Measurements from ENCODE around the gene COX5B.

DNA sequence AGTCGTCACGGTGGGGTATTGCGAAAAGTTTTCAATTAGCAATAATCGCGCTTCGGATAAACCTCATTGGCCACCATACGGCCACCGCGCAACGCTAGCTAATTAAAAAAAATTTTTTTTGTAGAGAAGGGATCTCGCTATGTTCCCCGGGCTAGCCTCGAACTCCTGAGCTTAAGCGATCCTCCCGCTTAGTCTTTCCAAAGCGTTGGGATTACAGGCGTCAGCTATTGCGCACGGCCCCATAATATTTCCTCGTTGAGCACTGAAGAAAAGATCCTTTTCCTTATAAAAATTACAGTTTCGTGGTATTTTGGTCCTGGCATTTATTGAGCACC lies 18.7 kb downstream of the COX5B start:
- no peak for TF ChIP-seq POLR2A (IDR thresholded peaks at IDR 0.05; ENCODE audit: low read depth, low read length)
- no peak for TF ChIP-seq POLR2AphosphoS5 (IDR thresholded peaks at IDR 0.05; ENCODE audit: low read depth, low read length)

Data from GM12892 (cell line).